Spinal cord (tissue), 10 donors: ENCODE measurements around the gene TMED1. TPM values are rescaled to one million over a fixed set of nuclear protein-coding genes. Genes with fewer than 3 reads are reported as not detected.

Source experiments
- DNase-seq, 6 donors: peaks; one replicate each; pipeline versions ENCODE4 v3.0.0 to v3.0.0-alpha.2; 2013 to 2015; ENCODE audit warnings: low spot score in 6 of 6, low read depth in 4 of 6
- H3K27ac ChIP-seq: one replicate; pipeline ENCODE4 v1.5.1; 2013; ENCODE audit warnings: low read depth, low read length, control low read depth
- H3K27me3 ChIP-seq: one replicate; pipeline ENCODE4 v1.6.1; 2013; ENCODE audit warnings: low read length; ENCODE audit not compliant: control insufficient read depth, insufficient read depth
- H3K36me3 ChIP-seq: one replicate; pipeline ENCODE4 v1.6.1; 2013; ENCODE audit warnings: low read length; ENCODE audit not compliant: control insufficient read depth, insufficient read depth
- H3K4me1 ChIP-seq: one replicate; pipeline ENCODE4 v1.6.1; 2013; ENCODE audit warnings: low read length; ENCODE audit not compliant: control insufficient read depth, insufficient read depth
- H3K4me3 ChIP-seq: one replicate; pipeline ENCODE4 v1.5.1; 2013; ENCODE audit warnings: low read depth, low read length, control low read depth
- H3K9me3 ChIP-seq: one replicate; pipeline ENCODE4 v1.6.1; 2013; ENCODE audit warnings: low read length; ENCODE audit not compliant: control insufficient read depth, insufficient read depth
- WGBS: methylation state at CpG from one replicate; pipeline ENCODE4 v1.1.5; 2013; ENCODE audit warnings: missing lambda C conversion rate; ENCODE audit not compliant: insufficient coverage; 5-methylcytosine and 5-hydroxymethylcytosine counted together
- polyA plus RNA-seq, 2 donors: library from polyadenylated mRNA; unstranded; fragments of 120-200 nt; gene quantifications; one replicate each; pipeline ENCODE4 v1.2.1, GENCODE V29; 2013; ENCODE audit not compliant: insufficient read length in 2 of 2
- total RNA-seq, 2 donors: library from RNA; depleted of rRNA in 1 of 2; stranded (reverse); fragments of 120-200 nt in 1 of 2; fragments of >200 nt in 1 of 2; gene quantifications; one replicate each; pipeline versions ENCODE4 v1.2.3 to v1.2.4, GENCODE V29; 2013 to 2014
- donor health status: healthy.

Gene TMED1
- total and polyA plus RNA-seq, 4 donors: 19.4 to 52.9 (median 36.3) TPM

GRCh38 chr19:10812902-10813404 is 23.1 kb downstream of the TMED1 start:
- WGBS: 83% methylated on average over 8 of the region's 9 CpGs
- H3K27me3 ChIP-seq: no peaks in the 10 kb centered on the region
- H3K27ac ChIP-seq: no peak overlapping the region
- H3K36me3 ChIP-seq: peaks cover 96% of the 10 kb centered on the region
- H3K4me3 ChIP-seq: no peak overlapping the region
- peaks cover 6% of the 10 kb centered on the region for H3K4me1 ChIP-seq
- DNase-seq: no peak
- no peaks in the 10 kb centered on the region for H3K9me3 ChIP-seq

- 94% methylated on average over 19 of the region's 19 CpGs for WGBS
- H3K4me3 ChIP-seq: no peak overlapping the region
- DNase-seq: no peak
These were observed 23.8 kb downstream of the TMED1 start for GRCh38 chr19:10812196-10812595.

GRCh38 chr19:10811391-10812111 is 24.5 kb downstream of the TMED1 start:
- Histone ChIP-seq H3K9me3 (no peaks in the 10 kb centered on the region), H3K4me1 (peaks cover 6% of the 10 kb centered on the region), H3K4me3 (no peak overlapping the region), H3K36me3 (peaks cover 91% of the 10 kb centered on the region), H3K27ac (no peak overlapping the region), H3K27me3 (no peaks in the 10 kb centered on the region)
- WGBS: 92% methylated on average over 17 of the region's 17 CpGs
- DNase-seq: no peak

More at GRCh38 chr19:10812196-10812595, 23.8 kb downstream of the TMED1 start:
- Histone ChIP-seq H3K9me3 (no peaks in the 10 kb centered on the region), H3K4me1 (peaks cover 6% of the 10 kb centered on the region), H3K36me3 (peaks cover 94% of the 10 kb centered on the region), H3K27me3 (no peaks in the 10 kb centered on the region), H3K27ac (no peak overlapping the region)

GRCh38 chr19:10809651-10810285 is 26.2 kb downstream of the TMED1 start:
- Histone ChIP-seq H3K27me3 (no peaks in the 10 kb centered on the region), H3K36me3 (peaks cover 87% of the 10 kb centered on the region), H3K4me1 (no peaks in the 10 kb centered on the region), H3K27ac (no peak overlapping the region), H3K4me3 (no peak overlapping the region), H3K9me3 (no peaks in the 10 kb centered on the region)
- WGBS: 84% methylated on average over 13 of the region's 15 CpGs
- no peak for DNase-seq

- 83% methylated on average over 8 of the region's 10 CpGs for WGBS
- H3K4me1 ChIP-seq: no peaks in the 10 kb centered on the region
- H3K27me3 ChIP-seq: no peaks in the 10 kb centered on the region
- H3K4me3 ChIP-seq: no peak overlapping the region
- no peaks in the 10 kb centered on the region for H3K9me3 ChIP-seq
- DNase-seq: no peak
- no peak overlapping the region for H3K27ac ChIP-seq
- peaks cover 86% of the 10 kb centered on the region for H3K36me3 ChIP-seq
These were observed 26.9 kb downstream of the TMED1 start for GRCh38 chr19:10808937-10809649.

- Histone ChIP-seq H3K9me3 (no peaks in the 10 kb centered on the region), H3K4me1 (peaks cover 3% of the 10 kb centered on the region), H3K27me3 (no peaks in the 10 kb centered on the region), H3K27ac (no peak overlapping the region), H3K36me3 (peaks cover 86% of the 10 kb centered on the region), H3K4me3 (no peak overlapping the region)
- no peak for DNase-seq
- WGBS: 98% methylated on average over 6 of the region's 11 CpGs
These were observed 30.2 kb downstream of the TMED1 start for GRCh38 chr19:10805758-10806247.

- peaks cover 4% of the 10 kb centered on the region for H3K4me1 ChIP-seq
- no peak for DNase-seq
- H3K27ac ChIP-seq: no peak overlapping the region
- WGBS: 96% methylated on average over 10 of the region's 11 CpGs
- no peaks in the 10 kb centered on the region for H3K9me3 ChIP-seq
- no peak overlapping the region for H3K4me3 ChIP-seq
- H3K27me3 ChIP-seq: no peaks in the 10 kb centered on the region
- peaks cover 86% of the 10 kb centered on the region for H3K36me3 ChIP-seq
These were observed 30.8 kb downstream of the TMED1 start for GRCh38 chr19:10805065-10805757.

GRCh38 chr19:10803252-10803651 is 32.8 kb downstream of the TMED1 start:
- Histone ChIP-seq H3K27me3 (no peaks in the 10 kb centered on the region), H3K36me3 (peaks cover 83% of the 10 kb centered on the region), H3K27ac (no peak overlapping the region), H3K4me1 (peaks cover 4% of the 10 kb centered on the region), H3K4me3 (no peak overlapping the region), H3K9me3 (no peaks in the 10 kb centered on the region)
- WGBS: 98% methylated on average over 8 of the region's 9 CpGs
- no peak for DNase-seq

- Histone ChIP-seq H3K4me3 (no peak overlapping the region), H3K27ac (no peak overlapping the region), H3K4me1 (peaks cover 6% of the 10 kb centered on the region), H3K9me3 (no peaks in the 10 kb centered on the region), H3K27me3 (no peaks in the 10 kb centered on the region), H3K36me3 (peaks cover 83% of the 10 kb centered on the region)
- 97% methylated on average over 5 of the region's 5 CpGs for WGBS
- DNase-seq: no peak
These were observed 33.5 kb downstream of the TMED1 start for GRCh38 chr19:10802479-10802878.
